GM18873 (cell line): ENCODE data around the gene GPC3.

Experiments
- ATAC-seq: cut with Tn5 transposase; IDR thresholded peaks from one replicate; pipeline ENCODE4 v1.9.1; 2021; ENCODE audit warnings: mild to moderate bottlenecking, moderate library complexity, moderate number of reproducible peaks; ENCODE audit not compliant: unreplicated experiment, low FRiP score

GPC3 gene

DNA sequence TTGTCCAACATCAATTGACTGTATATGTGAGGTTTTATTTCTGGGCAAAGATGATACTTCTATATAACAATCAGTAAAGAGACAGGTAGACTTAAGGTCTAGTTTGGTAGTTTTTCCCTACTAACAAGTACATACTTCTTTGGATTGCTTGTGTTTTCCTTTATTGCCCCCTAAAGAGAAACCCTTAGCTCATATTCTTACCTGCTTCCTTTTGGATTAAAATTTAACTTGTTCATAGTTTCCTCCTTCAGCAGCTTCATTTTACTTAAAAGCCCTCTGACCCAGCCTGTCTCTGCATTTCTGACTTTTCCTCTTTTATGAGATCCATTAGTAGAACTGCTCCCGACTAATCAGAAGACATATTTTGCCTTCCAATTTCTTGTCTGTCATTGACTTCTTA, 494.4 kb downstream of the GPC3 start:
- no peak for ATAC-seq
